Tibial nerve (tissue), 4 donors: ENCODE results near the gene PPIP5K2. TPM values are rescaled to one million over a fixed set of nuclear protein-coding genes. Genes with fewer than 3 reads are reported as not detected.
A peak's percentile ranks its signal among the peaks of the same experiment; 100 is the strongest.

ENCODE experiments used
- DNase-seq, 2 donors: peaks; one replicate each; pipeline ENCODE4 v3.0.0-alpha.2; 2019; ENCODE audit warnings: low spot score in 2 of 2
- H3K27ac ChIP-seq, 4 donors: fragments of 200-600 bp; sonication (generic) in 3 of 4; one replicate each; pipeline ENCODE4 v1.5.1; 2017 to 2019; ENCODE audit warnings: mild to moderate bottlenecking in 1 of 4
- H3K27me3 ChIP-seq, 2 donors: fragments of 200-600 bp; sonication (generic) in 1 of 2; one replicate each; pipeline versions ENCODE4 v1.5.1 to v1.6.0; 2017 to 2019
- H3K36me3 ChIP-seq, 3 donors: fragments of 200-600 bp; sonication (generic); one replicate each; pipeline ENCODE4 v1.5.1; 2018 to 2019
- H3K4me1 ChIP-seq, 4 donors: fragments of 200-600 bp; sonication (generic) in 3 of 4; one replicate each; pipeline ENCODE4 v1.5.1; 2017 to 2019
- H3K4me3 ChIP-seq, 4 donors: fragments of 200-600 bp; sonication (generic) in 3 of 4; one replicate each; pipeline ENCODE4 v1.5.1; 2017 to 2019; ENCODE audit warnings: mild to moderate bottlenecking in 1 of 4, moderate library complexity in 1 of 4
- H3K9me3 ChIP-seq, 4 donors: fragments of 200-600 bp; sonication (generic) in 3 of 4; one replicate each; pipeline ENCODE4 v1.5.1; 2017 to 2019
- EP300 ChIP-seq, 2 donors: sonication (generic); formaldehyde crosslinking; IDR thresholded peaks; one replicate each; pipeline ENCODE4 v1.6.1; 2017; ENCODE audit warnings: antibody characterized with exemption in 2 of 2, mild to moderate bottlenecking in 1 of 2
- POLR2A ChIP-seq, 2 donors: fragments of 450-650 bp; IDR thresholded peaks; one replicate each; pipeline ENCODE4 v1.6.1; 2017; ENCODE audit warnings: antibody characterized with exemption in 2 of 2, mild to moderate bottlenecking in 2 of 2, moderate library complexity in 2 of 2
- WGBS, 2 donors: methylation state at CpG; one replicate each; pipeline ENCODE4 v1.1.5; 2018; 5-methylcytosine and 5-hydroxymethylcytosine counted together
- total RNA-seq, 4 donors: library from RNA; depleted of rRNA; stranded (reverse); fragments of >200 nt; gene quantifications; one replicate each; pipeline ENCODE4 v1.1.0, GENCODE V29; 2016
- TF ChIP-seq, protein P1 (sequence below), 5 experiments: fragments of 200-600 bp in 3 of 5; fragments of 450-650 bp in 2 of 5; sonication (generic) in 3 of 5; IDR thresholded peaks; one replicate each; pipeline ENCODE4 v1.5.1; 2016 to 2019; ENCODE audit warnings: antibody characterized with exemption in 5 of 5, mild to moderate bottlenecking in 3 of 5, moderate library complexity in 2 of 5

The PPIP5K2 gene
- total RNA-seq, 4 donors from 2014 or later: 36.6 to 62.1 (median 44.7) TPM

DNA sequence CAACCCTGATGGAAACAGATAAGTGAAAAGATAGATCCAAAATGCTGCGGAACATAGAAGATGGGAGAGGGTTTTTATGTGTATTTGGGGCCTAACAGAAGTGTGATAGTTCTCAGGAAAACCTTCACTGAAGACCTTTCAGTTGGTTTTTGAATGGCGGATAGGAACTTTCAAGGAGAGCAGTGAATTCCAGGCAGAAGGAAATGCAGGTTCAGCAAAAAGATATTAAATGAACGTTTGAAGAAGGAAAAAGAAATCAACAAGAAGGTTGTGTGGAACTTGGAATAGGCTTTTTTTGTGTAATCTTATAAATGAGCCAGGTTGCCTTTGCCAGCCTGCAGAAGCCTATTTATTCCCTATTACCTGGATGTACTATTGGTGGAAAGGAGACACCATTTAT, 2.1 kb downstream of the PPIP5K2 start:
- H3K27ac ChIP-seq: no peak overlapping the region
- no peak overlapping the region for H3K4me3 ChIP-seq
- peaks cover 0 to 45% (median 10%) of the 10 kb centered on the region in 4 donors for H3K4me1 ChIP-seq
- H3K9me3 ChIP-seq: no peaks in the 10 kb centered on the region
- 53 to 72% methylated on average over 3 of the region's 3 CpGs for WGBS, 2 donors
- DNase-seq: no peak
- TF ChIP-seq, protein P1, sequence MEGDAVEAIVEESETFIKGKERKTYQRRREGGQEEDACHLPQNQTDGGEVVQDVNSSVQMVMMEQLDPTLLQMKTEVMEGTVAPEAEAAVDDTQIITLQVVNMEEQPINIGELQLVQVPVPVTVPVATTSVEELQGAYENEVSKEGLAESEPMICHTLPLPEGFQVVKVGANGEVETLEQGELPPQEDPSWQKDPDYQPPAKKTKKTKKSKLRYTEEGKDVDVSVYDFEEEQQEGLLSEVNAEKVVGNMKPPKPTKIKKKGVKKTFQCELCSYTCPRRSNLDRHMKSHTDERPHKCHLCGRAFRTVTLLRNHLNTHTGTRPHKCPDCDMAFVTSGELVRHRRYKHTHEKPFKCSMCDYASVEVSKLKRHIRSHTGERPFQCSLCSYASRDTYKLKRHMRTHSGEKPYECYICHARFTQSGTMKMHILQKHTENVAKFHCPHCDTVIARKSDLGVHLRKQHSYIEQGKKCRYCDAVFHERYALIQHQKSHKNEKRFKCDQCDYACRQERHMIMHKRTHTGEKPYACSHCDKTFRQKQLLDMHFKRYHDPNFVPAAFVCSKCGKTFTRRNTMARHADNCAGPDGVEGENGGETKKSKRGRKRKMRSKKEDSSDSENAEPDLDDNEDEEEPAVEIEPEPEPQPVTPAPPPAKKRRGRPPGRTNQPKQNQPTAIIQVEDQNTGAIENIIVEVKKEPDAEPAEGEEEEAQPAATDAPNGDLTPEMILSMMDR (IDR thresholded peaks at IDR 0.05): no peak
- TF ChIP-seq POLR2A (IDR thresholded peaks at IDR 0.05) (no peak), EP300 (IDR thresholded peaks at IDR 0.05) (no peak)
- no peaks in the 10 kb centered on the region for H3K36me3 ChIP-seq
- H3K27me3 ChIP-seq: no peaks in the 10 kb centered on the region

DNA sequence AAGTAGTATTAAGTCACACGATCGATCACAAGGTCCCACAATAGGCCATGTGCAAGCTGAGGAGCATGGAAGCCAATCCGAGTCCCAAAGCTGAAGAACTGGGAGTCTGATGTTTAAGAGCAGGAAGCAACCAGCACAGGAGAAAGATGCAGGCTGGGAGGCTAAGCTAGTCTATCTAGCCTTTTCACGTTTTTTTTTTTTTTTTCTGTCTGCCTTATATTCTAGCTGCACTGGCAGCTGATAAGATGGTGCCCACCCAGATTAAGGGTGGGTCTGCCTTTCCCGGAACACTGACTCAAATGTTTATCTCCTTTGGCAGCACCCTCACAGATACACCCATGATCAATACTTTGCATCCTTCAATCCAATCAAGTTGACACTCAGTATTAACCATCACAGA, 6.5 kb downstream of the PPIP5K2 start:
- Histone ChIP-seq H3K4me3 (no peak overlapping the region), H3K27ac (no peak overlapping the region), H3K9me3 (no peaks in the 10 kb centered on the region), H3K27me3 (no peaks in the 10 kb centered on the region), H3K36me3 (no peaks in the 10 kb centered on the region), H3K4me1 (peaks cover 0 to 26% (median 5%) of the 10 kb centered on the region in 4 donors)
- WGBS, 2 donors: 93 to 94% methylated on average over 5 of the region's 5 CpGs
- TF ChIP-seq EP300 (IDR thresholded peaks at IDR 0.05) (no peak), POLR2A (IDR thresholded peaks at IDR 0.05) (no peak)
- TF ChIP-seq, protein P1 (IDR thresholded peaks at IDR 0.05): no peak
- DNase-seq: no peak

DNA sequence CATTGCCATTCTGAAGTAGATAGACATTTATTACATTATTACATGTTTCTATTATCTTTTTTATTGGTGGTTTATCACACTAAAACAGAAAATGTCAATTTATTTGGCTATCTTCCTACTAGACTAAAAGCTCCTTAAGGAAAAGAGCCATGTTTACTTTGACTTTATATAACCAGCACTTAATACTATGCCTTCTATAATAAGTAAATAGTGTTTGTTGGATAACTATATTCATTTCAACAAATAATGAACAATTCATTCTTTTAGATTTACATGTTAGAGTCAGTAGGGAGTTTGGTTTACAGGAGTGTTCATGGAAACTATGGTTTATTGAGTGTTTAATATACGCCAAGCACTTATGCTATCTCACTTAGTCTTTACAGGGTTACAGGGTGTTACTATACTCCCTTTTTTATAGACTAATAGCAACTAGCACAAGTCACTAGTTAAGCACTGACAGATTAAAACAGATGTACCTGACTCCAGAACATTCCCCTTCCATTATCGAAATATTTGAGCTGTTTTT, 7.3 kb downstream of the PPIP5K2 start:
- TF ChIP-seq POLR2A (IDR thresholded peaks at IDR 0.05) (no peak), EP300 (IDR thresholded peaks at IDR 0.05) (no peak)
- TF ChIP-seq, protein P1 (IDR thresholded peaks at IDR 0.05): no peak
- H3K27me3 ChIP-seq: no peaks in the 10 kb centered on the region
- WGBS, 2 donors: 96 to 99% methylated on average over 2 of the region's 2 CpGs
- no peaks in the 10 kb centered on the region for H3K36me3 ChIP-seq
- DNase-seq: no peak
- H3K9me3 ChIP-seq: no peaks in the 10 kb centered on the region
- no peak overlapping the region for H3K4me3 ChIP-seq
- H3K4me1 ChIP-seq: peaks cover 0 to 18% (median 2%) of the 10 kb centered on the region in 4 donors
- H3K27ac ChIP-seq: no peak overlapping the region

DNA sequence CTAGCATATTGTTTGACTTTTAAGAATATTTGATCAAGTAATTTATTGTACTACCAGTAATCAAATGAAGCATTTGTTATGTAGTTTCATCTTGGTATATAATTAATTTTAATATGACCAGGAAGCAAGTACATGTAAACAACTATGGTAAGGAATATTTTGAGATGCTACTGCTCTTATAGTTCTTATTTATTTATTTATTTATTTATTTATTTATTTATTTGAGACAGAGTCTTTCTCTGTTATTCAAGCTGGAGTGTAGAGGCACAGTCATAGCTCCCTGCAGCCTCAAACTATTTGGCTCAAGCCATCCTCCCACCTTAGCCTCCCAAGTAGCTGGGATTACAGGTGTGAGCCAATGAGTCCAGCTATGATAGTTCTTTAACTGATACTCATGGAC, 8.1 kb downstream of the PPIP5K2 start:
- TF ChIP-seq, protein P1 (IDR thresholded peaks at IDR 0.05): no peak
- TF ChIP-seq EP300 (IDR thresholded peaks at IDR 0.05) (no peak), POLR2A (IDR thresholded peaks at IDR 0.05) (no peak)

DNA sequence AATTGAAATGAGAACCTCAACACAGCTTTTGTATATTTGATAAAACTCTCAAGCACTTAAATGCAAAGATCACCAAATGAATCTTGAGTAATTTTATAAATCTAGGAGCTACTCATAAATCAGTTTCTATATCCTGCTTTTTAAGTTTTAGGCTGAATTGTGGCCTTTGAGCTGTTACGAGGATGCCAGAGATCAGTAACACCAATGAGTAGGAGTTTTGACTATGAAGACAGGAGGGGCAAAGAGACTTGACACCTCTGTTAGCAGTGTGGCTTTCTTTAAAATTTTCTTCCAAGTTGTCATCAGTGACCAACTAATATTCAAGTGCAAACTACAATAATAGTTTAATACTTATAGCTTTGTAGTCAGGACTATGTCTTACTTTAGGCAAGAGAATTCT, 12.6 kb downstream of the PPIP5K2 start:
- Histone ChIP-seq H3K36me3 (peaks cover 0 to 25% (median 2%) of the 10 kb centered on the region in 3 donors), H3K9me3 (no peaks in the 10 kb centered on the region), H3K27me3 (no peaks in the 10 kb centered on the region), H3K27ac (peak overlapping the region in 1 of 4 donors; percentile 15), H3K4me1 (peaks cover 0 to 6% (median 0%) of the 10 kb centered on the region in 4 donors), H3K4me3 (no peak overlapping the region)
- TF ChIP-seq EP300 (IDR thresholded peaks at IDR 0.05): no peak
- DNase-seq: no peak
- WGBS, 2 donors: 60 to 72% methylated on average over 1 of the region's 1 CpG

More for the DNA sequence above, 8.1 kb downstream of the PPIP5K2 start:
- peaks cover 0 to 12% (median 2%) of the 10 kb centered on the region in 4 donors for H3K4me1 ChIP-seq
- DNase-seq: no peak
- peaks cover 0 to 2% (median 0%) of the 10 kb centered on the region in 3 donors for H3K36me3 ChIP-seq
- H3K27me3 ChIP-seq: no peaks in the 10 kb centered on the region
- no peaks in the 10 kb centered on the region for H3K9me3 ChIP-seq
- H3K4me3 ChIP-seq: no peak overlapping the region
- no peak overlapping the region for H3K27ac ChIP-seq
